Hematopoietic multipotent progenitor cell treated with erythropoietin and hydrocortisone succinate and interleukin-3 and kit ligand, for 4 days (in vitro differentiated cells): ENCODE results near the gene NEFH.

Experiments used
- DNase-seq: peaks from one replicate; pipeline ENCODE4 v3.0.0-alpha.2; 2015

The NEFH gene

DNA sequence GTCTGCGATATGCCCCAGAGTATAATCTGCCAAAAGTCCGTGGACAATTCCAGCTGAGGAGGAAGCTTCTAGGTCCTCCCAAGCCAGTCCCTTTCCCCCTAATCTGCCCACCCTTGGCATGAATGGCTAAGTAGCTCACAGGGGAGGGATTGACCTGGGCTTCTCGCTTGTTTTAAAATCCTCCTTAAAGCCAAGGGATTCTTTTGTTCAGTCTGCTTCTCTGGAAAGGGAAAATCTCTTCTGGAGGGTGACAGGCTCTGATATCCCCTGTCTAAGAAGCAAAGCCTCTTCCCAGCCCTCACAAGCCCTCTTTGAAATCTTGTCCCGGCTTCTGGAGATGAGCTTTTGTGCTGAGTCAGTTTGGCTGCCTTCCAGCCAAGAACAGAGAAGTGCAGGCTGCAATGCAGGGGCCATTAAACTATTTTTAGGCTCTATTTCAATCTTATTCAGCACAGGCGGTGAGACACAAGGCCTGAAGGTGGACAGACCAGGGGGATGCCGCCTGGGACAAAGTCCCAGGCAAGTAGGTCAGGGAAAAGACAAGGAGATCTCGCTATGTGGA, 23.9 kb downstream of the NEFH start:
- DNase-seq, result peak; percentile 80

DNA sequence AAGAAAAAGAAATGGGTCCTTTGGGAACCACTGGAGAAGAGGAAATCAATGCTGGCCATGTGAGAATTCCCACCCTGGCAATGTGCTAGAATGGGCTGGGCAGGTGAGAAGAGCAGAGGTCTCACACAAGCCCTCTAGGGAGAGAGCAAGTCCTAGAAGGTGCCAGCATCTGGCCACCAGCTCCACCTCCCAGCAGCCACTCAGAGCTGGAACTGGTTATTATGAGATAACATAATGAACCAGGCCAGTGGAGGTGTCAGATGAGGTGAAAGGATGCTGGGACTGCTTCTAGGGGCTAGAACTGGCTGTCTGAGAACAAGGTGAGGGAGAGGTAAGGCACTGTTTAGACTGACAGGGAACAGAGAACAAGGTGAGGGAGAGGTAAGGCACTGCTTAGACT, 29.3 kb downstream of the NEFH start:
- DNase-seq, result no peak

DNA sequence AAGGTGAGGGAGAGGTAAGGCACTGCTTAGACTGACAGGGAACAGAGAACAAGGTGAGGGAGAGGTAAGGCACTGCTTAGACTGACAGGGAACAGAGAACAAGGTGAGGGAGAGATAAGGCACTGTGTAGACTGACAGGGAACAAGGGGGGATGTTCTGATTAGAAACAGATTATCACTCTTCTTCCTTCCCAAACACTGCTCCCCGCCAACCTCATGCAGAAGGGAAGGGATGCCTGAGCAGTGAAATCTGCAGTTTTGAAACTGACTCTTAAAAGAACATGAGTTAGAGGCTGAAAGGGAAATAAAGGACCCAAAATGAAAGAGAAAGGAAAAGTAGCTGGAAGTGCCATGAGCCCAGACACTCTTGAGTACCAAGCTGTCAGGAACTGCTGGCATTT, 29.8 kb downstream of the NEFH start:
- no peak for DNase-seq

DNA sequence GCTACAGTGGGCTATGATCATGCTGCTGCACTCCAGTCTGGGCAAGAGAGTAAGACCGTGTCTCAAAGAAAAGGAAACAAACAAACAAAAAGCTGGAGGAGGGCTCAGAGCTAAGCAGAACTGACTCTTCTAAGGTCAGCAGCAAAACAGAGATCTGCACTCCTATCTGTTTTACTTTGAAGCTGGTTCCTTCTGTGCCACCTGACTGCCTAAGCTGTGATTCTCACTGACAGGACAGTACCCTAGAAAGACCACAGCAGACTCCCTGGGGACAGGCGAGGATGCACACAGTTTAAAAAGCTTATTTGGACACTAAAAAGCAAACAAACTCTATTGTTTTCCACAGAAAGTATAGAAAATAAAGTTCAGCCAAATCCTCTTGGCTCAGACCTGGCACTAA, 30.5 kb downstream of the NEFH start:
- DNase-seq, result no peak

DNA sequence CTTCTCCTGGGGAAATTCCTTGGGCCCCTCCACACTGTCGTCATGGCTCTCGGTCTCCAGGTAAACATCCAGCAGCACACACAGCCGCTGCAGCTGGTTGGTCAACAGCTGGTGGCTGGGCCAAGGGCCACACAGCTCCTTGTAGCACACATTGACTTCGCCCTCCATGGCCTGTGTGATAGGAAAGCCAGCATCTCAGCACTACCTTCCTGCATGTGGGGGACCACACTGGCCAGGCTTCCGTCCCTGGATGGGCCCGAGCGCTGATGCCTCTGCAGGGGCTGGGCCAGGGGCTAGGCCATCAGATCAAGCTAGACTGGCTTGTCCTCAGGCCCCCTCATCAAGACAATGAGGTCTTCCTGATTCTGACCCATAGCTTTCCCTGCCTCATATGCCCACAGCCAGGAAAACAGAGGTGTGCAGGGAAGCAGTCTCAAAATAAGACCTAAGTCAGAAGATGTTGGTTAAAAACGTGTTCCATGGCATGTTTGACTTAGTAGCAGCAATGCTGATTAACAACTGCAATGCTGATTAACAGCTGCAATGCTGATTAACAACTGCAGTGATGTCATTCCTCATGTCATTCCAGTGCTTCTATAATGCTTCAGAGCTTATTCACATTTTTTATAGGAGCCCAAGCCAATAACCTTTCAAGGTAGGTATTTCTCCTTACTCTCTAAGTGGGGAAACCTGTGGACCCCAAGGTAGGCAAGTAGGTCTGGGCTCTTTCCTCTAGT, 31.3 kb downstream of the NEFH start:
- no peak for DNase-seq

DNA sequence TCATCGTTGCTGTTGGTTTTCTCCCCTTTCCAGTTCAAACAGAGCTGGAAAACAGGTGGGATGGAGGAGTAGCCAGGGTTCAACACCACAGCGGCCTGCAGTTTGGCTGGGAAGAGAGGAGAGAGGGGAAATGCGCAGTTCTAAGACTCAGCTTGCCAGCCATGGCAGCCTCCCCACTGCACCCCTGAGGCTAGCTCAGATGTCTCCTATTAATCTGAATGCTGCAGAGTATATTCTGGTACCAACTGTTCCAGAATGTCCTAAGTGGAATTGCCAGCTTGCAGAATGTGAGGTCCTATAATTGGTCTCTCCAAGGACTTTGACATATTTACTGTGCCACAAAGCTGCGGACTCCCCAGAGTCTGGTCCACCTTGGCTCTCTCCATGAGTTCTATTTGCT, 32.0 kb downstream of the NEFH start:
- DNase-seq, result no peak

DNA sequence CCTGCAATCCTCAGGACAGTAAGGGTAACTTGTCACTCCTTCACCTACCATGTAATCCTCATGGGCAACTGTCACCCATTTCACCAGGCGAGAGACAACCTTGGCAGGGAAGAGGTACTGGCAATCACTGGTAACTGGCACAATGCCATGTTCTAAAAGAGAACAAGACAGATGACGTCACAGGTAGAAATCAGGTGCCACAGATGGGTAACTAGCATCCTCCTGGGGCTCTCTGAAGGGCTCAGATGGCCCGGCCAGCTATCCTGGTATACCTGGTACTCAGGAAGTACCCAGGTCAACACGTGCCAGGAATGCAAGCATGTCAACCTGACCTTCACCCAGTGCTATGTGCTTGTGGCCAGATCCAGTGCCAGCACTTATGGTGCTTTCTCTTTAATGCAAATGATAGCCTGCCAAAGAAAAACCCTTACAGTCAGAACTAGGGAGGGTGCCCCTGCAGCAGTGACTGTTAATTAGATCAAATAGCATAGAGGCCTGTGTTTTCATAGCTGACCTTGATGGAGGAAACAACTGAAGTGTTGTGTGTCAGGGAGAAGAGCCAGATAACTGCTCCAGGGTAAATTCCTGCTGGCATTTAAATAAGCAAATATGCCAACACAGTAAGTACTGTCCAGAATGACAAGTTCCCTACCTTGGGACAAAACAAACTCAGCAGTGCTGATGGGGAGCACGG, 37.3 kb downstream of the NEFH start:
- no peak for DNase-seq

DNA sequence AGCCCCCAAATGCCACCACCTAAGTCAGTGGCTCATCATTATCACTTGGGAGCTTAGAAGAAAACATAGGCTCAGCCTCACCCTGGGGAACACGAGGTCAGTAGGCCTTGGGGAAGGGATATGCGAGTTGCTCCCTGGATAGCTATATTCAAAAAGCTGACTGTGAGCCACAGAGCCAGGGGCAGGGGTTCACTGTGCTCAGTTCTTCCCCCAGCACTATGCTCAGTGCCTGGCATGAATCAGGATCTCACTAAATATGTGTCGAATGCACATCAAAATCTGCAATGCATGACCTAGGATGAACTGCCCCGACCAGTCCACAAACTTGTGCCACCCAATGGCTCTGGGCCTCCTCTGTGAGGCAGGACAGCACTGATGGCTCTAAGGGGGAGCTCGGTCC, 38.4 kb downstream of the NEFH start:
- DNase-seq, result no peak

DNA sequence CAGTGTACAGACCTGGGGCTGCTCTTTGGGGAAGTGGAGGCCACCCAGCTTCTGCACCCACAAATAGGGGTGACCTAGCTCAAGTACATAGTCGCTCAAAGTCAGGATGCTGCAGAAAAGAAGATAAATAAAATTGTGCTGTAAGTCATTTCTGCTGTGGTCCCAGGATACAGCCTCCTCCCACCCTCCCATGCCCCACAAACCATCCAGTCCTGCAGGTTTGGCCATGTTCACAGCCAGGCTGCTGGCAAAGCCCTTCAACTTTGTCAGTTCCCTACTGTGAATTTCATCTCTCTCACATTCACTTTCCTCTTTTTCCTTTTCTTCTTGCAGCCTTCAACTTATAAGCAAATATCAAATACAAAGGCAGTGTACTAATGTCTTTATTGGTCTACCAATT, 40.0 kb downstream of the NEFH start:
- no peak for DNase-seq

DNA sequence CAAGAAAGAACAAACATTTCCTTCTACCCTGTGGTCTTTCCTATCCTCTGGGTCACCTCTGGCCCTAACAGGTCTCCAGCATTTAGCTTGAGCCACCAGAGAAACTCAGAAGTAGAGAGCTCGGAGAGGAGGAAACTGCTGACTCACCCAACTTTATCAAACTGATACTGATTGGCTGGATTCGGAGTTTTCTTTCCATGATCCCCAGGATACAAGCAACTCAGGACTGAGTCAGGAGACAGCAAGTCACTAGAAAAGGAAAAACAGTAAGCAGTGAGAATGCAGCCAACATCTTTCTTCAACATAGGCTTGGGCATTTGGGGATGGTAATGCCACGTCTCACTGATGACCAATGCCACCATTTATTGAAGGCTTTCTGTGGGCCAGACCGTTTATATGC, 40.8 kb downstream of the NEFH start:
- no peak for DNase-seq

DNA sequence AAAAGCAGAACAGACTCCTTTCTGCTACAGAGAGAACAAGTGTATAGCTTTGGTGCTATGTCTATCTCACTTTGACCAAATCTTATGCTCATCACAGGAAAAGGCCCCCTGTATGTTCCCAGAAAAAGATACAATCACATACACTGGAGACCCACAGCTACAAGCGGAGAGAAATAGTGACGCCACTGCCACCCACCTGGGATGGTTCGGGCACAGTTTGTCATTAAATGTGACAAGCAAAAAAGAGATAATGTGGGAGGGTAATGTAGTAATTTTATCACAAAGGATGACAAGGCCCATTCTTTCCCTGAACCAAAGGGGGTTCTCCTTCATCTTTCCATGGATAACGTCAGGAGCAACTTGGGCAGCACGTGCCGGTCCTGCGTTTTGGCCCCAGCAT, 41.5 kb downstream of the NEFH start:
- DNase-seq, result no peak

DNA sequence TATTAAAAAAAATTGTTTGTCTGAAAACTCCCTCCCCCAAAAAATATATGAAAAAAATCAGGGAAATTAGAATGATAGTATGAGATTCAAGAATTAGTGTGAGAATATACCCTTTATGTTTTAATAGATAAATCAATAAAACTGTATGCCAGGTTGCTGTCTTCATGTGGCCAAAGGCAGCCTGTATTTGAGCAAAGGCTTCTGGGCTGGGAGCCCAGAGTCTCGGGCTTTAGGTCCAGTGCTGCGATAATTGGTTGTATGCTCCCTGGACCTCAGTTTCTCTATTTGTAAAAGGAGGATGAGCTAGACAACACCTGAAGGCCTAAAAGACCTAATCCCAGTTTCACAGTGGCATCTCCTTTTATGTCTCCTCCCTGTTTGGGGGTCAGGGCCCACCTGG, 43.7 kb downstream of the NEFH start:
- DNase-seq, result no peak

DNA sequence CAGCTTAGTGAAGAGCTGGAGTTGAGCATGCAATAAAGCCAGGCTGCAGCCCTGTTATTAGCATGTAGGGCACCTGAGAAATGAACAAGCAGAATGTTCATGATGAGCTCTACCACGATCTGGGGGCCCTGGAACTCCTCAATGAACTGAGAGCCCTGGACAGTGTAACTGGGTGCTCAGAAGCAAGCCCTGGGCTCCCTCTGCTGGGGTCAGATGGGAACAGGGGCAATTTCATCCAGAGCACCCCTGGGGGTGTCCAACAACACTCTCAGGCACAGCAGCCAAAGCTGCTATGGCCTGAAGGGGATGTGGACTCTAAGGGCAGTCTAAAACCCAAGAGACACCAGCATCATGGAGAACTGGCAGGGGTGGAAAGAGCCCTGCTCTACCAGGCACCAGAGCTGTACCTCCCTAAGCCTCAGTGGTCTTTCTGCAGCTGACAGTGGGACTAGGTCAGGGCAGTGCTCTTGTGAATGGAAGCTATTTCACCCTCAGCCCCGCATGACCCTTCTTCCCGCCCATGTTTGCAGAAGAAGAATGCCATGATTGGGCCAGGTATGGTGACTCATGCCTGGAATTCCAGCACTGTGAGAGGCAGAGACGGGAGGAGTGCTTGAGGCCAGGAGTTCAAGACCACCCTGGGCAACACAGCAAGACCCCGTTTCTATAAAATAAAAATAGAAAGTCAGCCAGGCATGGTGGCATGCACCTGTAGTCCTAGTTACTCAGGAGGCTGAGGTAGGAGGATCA, 44.6 kb downstream of the NEFH start:
- peak; percentile 71 for DNase-seq

DNA sequence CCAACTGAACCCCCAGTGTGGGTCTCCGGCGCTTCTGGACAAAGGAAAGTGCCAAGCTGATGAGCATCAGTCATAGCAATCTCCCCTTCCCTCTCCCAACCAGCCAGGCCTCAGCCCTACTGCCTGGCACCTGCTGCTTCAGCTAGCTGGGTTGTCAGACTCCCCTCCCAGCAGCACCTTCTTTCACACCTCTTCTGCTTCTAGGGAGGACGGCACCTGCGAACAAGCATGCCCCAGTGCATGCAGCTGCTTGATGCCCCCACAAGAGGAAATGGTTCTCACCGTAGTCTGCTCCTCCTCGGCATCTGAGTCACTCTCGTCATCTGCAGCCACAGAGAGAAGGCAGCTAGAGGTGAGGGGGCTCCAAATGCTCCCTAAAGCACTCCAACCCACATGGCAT, 48.1 kb downstream of the NEFH start:
- DNase-seq, result no peak

DNA sequence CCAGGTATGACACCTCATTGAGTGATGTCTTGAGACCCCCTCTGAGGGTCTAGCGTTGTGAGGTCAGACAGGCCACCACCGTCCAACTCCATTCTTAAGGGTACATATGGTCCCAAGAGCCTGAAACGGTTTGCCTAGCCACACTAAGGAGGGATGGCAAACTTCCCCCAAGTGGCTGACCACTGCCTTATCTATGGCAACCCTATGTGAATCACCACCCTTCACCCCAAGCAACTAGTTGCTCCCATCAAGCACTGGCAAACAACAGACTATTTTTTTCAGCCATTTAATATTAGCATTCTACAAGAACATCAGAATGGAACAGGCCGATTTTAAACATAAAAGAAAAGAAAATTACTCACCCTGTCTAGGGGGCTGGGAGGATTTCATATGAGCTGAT, 50.7 kb downstream of the NEFH start:
- DNase-seq, result peak; percentile 85

DNA sequence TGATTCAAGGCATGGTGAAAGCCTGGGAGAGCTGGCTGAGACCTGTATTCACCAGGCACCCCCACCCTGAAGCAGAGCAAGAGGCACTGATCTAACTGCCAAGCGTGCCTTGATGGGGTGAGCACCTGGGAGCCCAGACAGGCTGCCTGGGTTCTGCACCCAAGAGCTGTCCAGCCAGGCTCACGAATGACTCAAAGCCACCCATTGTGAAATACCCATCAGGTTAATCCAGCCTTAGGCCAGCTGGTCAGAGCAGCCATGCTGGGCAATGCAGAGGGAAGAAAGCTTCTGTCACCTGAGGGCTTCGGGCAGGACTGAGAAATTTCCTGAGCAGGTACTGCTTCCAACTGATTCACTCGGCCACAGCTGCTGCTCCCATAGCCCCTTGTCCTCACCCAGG, 51.4 kb downstream of the NEFH start:
- DNase-seq, result no peak

DNA sequence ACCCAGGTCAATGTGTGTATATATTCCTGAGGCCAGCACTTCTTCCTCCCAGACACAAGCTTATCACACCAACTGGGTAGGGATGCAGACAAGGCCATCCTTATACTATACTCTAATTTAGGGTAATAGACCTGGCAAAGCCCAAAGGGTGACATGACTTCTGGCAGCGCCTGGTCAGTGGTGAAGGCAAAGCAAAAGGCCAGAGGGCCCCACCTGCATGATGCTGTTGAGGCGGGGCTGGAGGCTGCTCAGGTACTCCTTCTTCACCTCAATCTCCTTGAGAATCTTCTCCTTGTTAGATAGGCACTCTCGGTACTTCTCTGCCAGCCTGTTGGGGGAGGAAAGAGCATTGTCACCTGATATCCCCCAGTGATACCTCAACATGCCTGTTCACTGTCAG, 56.4 kb downstream of the NEFH start:
- no peak for DNase-seq

DNA sequence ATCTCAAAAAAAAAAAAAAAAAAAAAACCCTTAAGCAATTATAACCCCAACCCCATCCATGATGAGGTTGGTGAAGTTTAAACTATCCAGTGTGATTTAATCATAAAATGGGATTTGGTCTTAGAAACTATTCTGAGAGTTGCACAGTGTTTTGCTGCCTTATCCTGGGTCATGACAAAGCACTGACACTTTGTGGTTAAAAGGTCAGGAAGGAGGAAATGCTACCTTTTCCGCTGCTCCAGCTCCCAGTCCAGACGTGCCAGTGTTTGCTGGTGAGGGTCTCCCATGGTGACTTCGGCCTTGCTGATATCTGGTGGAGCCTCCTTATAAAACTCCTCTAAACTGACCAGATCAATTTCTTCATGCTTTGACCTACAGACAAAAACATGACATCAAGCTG, 59.1 kb downstream of the NEFH start:
- no peak for DNase-seq
